Gastroesophageal sphincter (tissue), 4 donors: Measurements from ENCODE around the gene IL17RD. TPM values are rescaled to one million over a fixed set of nuclear protein-coding genes. Genes with fewer than 3 reads are reported as not detected.

ENCODE experiments used
- ATAC-seq: fragments of 150-250 bp; one replicate; pipeline ENCODE4 v1.9.1; 2016; ENCODE audit warnings: mild to moderate bottlenecking, moderate library complexity
- H3K27ac ChIP-seq, 4 donors: fragments of 200-600 bp; sonication (generic) in 3 of 4; 1 replicate in 3 of 4; 2 replicates in 1 of 4; pipeline ENCODE4 v1.5.1; 2016 to 2019
- H3K27me3 ChIP-seq: fragments of 200-600 bp; sonication (generic); one replicate; pipeline ENCODE4 v1.5.1; 2019
- H3K36me3 ChIP-seq, 2 donors: fragments of 200-600 bp; sonication (generic); one replicate each; pipeline ENCODE4 v1.5.1; 2019; ENCODE audit warnings: control low read depth in 1 of 2
- H3K4me1 ChIP-seq, 3 donors: fragments of 200-600 bp; sonication (generic); 1 replicate in 2 of 3; 2 replicates in 1 of 3; pipeline ENCODE4 v1.5.1; 2016 to 2019; ENCODE audit warnings: control low read depth in 2 of 3
- H3K4me3 ChIP-seq, 2 donors: fragments of 200-600 bp; sonication (generic); one replicate each; pipeline ENCODE4 v1.5.1; 2019; ENCODE audit warnings: mild to moderate bottlenecking in 1 of 2, moderate library complexity in 1 of 2
- H3K9me3 ChIP-seq, 3 donors: fragments of 200-600 bp; sonication (generic); one replicate each; pipeline ENCODE4 v1.5.1; 2017 to 2019; ENCODE audit warnings: control low read depth in 2 of 3
- CTCF ChIP-seq, 4 experiments: fragments of 200-600 bp in 2 of 4; fragments of 450-650 bp in 2 of 4; sonication (generic) in 1 of 4; IDR thresholded peaks; one replicate each; pipeline ENCODE4 v1.5.1; 2017 to 2019; ENCODE audit warnings: antibody characterized with exemption in 4 of 4, mild to moderate bottlenecking in 2 of 4, moderate library complexity in 2 of 4
- EP300 ChIP-seq: sonication (generic); formaldehyde crosslinking; IDR thresholded peaks from one replicate; pipeline ENCODE4 v1.6.1; 2017; ENCODE audit warnings: antibody characterized with exemption, mild to moderate bottlenecking
- POLR2A ChIP-seq, 2 donors: fragments of 450-650 bp; IDR thresholded peaks; one replicate each; pipeline ENCODE4 v1.6.1; 2017; ENCODE audit warnings: antibody characterized with exemption in 2 of 2, mild to moderate bottlenecking in 2 of 2, moderate library complexity in 1 of 2
- POLR2AphosphoS5 ChIP-seq: sonication (generic); formaldehyde crosslinking; IDR thresholded peaks from one replicate; pipeline ENCODE4 v1.6.1; 2017; ENCODE audit warnings: antibody characterized with exemption
- WGBS, 2 donors: methylation state at CpG; one replicate each; pipeline ENCODE4 v1.1.5; 2018; ENCODE audit warnings: low coverage in 1 of 2; 5-methylcytosine and 5-hydroxymethylcytosine counted together
- total RNA-seq, 4 donors: library from RNA; depleted of rRNA; stranded (reverse); fragments of >200 nt; gene quantifications; one replicate each; pipeline ENCODE4 v1.1.0, GENCODE V29; 2016

IL17RD gene
- total RNA-seq, 4 donors from 2014 or later: 4.5 to 15.9 (median 8.7) TPM

- Histone ChIP-seq H3K9me3 (no peaks in the 10 kb centered on the region), H3K27ac (no peak overlapping the region), H3K4me3 (no peak overlapping the region), H3K36me3 (no peaks in the 10 kb centered on the region), H3K27me3 (no peaks in the 10 kb centered on the region), H3K4me1 (peaks cover 0 to 21% (median 12%) of the 10 kb centered on the region in 3 donors)
- TF ChIP-seq POLR2AphosphoS5: no peak
- no peak for TF ChIP-seq EP300
- TF ChIP-seq CTCF (IDR thresholded peaks at IDR 0.05): no peak
- no peak for TF ChIP-seq POLR2A (IDR thresholded peaks at IDR 0.05)
- no peak for ATAC-seq
- WGBS, 2 donors: 91 to 97% methylated on average over 6 of the region's 6 CpGs
Measured at GRCh38 chr3:57082481-57082880, 82.7 kb downstream of the IL17RD start.

GRCh38 chr3:57081173-57081572, 84.0 kb downstream of the IL17RD start:
- ATAC-seq: no peak
- Histone ChIP-seq H3K27me3 (no peaks in the 10 kb centered on the region), H3K4me1 (peaks cover 0 to 27% (median 12%) of the 10 kb centered on the region in 3 donors), H3K9me3 (no peaks in the 10 kb centered on the region), H3K27ac (no peak overlapping the region), H3K4me3 (no peak overlapping the region), H3K36me3 (no peaks in the 10 kb centered on the region)
- 50 to 76% methylated on average over 1 to 3 of the region's 3 CpGs for WGBS, 2 donors
- TF ChIP-seq POLR2A (IDR thresholded peaks at IDR 0.05) (no peak), CTCF (IDR thresholded peaks at IDR 0.05) (no peak), EP300 (no peak), POLR2AphosphoS5 (no peak)

DNA sequence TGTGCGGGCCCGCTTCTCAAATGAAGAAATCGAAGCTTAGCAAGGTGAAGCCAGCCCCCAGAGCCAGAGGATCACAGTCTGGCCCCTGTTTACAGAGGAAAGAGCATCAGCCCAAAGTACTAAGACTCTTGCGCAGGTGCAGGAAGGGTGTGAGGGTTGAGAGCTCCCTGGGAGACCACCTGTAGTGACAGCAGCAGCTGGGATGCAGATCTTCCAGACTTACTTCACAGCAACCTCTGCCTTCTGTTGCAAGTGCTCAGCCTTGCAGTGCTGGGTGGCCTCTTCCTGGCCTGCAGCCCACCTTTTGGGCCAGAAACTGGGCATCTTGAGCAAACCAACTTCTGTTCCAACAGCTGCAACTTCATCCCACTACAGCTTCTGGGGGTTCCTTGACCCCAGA, 85.0 kb downstream of the IL17RD start:
- no peak for TF ChIP-seq POLR2A (IDR thresholded peaks at IDR 0.05)
- no peak for TF ChIP-seq CTCF (IDR thresholded peaks at IDR 0.05)
- no peak for TF ChIP-seq POLR2AphosphoS5
- TF ChIP-seq EP300: no peak
- 100% methylated on average over 1 of the region's 4 CpGs; no CpG with 5 or more reads in 1 of the 2 donors for WGBS, 2 donors
- no peak for ATAC-seq

DNA sequence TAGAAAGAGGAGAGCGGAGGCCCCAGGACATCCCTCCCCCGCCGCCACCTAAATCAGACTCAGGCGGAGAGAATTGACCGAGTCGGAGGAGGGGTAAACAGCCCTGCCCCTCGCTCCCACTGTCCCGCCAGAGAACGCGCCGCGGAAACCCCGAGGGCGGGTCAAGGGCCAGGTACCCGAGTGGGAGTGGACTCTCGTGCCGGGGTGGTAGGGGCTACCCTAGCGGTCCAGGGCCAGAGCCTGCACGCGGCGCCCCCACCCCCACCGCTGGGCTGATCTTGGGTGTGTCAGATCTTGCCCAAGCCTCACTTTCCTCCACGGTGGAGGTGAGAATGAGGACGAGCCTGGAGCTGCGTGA, 85.7 kb downstream of the IL17RD start:
- Histone ChIP-seq H3K4me3 (peak overlapping the region; percentile 62 to 64), H3K27ac (peak overlapping the region in 3 of 4 donors; percentile 67 to 78 (median 68)), H3K9me3 (no peaks in the 10 kb centered on the region), H3K4me1 (peaks cover 0 to 27% (median 12%) of the 10 kb centered on the region in 3 donors), H3K36me3 (no peaks in the 10 kb centered on the region), H3K27me3 (no peaks in the 10 kb centered on the region)
- TF ChIP-seq EP300: no peak
- no peak for TF ChIP-seq POLR2A (IDR thresholded peaks at IDR 0.05)
- no peak for TF ChIP-seq POLR2AphosphoS5
- TF ChIP-seq CTCF (IDR thresholded peaks at IDR 0.05): no peak
- peak; percentile 17 for ATAC-seq
- WGBS, 2 donors: no CpG with 5 or more reads among the region's 25 CpGs

More for the DNA sequence above, 85.0 kb downstream of the IL17RD start:
- H3K36me3 ChIP-seq: no peaks in the 10 kb centered on the region
- no peaks in the 10 kb centered on the region for H3K9me3 ChIP-seq
- no peaks in the 10 kb centered on the region for H3K27me3 ChIP-seq
- H3K4me1 ChIP-seq: peaks cover 0 to 27% (median 12%) of the 10 kb centered on the region in 3 donors
- no peak overlapping the region for H3K4me3 ChIP-seq
- H3K27ac ChIP-seq: no peak overlapping the region

DNA sequence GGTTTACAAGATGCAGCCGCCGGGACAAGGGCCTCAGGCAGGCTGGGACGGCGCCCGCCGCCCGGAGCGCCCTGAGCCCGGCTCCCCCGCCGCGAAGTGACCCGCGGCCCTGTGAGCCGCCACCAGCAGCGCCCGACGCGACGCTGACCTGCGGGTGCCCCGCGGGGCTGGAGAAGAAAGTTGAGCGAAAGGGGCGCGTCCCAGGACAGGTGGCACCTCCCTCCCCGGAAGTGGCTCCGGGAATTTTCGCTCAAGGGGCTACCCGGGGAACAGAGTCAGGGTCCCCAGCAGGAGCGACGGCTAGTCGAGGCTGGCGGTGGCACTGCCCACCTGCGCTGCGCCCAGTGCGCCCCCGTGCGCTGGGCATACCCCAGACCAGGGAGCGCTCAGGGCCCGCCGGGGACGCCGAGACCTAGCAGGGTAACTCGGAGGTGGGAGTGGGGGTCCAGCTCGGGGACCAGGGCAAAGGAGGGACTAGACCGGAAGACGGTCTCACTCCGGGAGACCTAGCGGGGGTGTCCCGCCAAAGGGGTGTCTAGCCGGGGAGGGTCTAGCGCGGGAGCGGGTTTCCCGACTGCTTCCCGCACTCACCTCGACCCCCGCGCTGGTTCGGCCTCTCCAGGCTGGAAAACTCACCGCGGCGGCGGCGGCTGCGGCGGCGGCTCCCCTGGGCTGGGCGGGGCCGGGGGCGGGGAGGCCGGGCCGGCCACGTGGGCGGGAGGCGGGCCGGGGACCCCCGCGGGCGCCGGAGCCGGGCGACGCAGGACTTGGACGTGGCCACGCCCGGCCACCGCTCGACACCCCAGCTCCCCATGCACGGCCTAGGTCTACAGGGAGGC, 86.3 kb downstream of the IL17RD start:
- H3K4me1 ChIP-seq: peaks cover 0 to 27% (median 12%) of the 10 kb centered on the region in 3 donors
- peak overlapping the region in 3 of 4 donors; percentile 67 to 78 (median 68) for H3K27ac ChIP-seq
- ATAC-seq: peak; percentile 71
- H3K27me3 ChIP-seq: no peaks in the 10 kb centered on the region
- H3K36me3 ChIP-seq: no peaks in the 10 kb centered on the region
- no peaks in the 10 kb centered on the region for H3K9me3 ChIP-seq
- H3K4me3 ChIP-seq: peak overlapping the region; percentile 62 to 64
- no peak for TF ChIP-seq EP300
- no peak for TF ChIP-seq POLR2A (IDR thresholded peaks at IDR 0.05)
- no peak for TF ChIP-seq POLR2AphosphoS5
- no peak for TF ChIP-seq CTCF (IDR thresholded peaks at IDR 0.05)
- WGBS, 2 donors: no CpG with 5 or more reads among the region's 91 CpGs
